ENCODE results near the gene GABARAPL1. TPM values are rescaled to one million over a fixed set of nuclear protein-coding genes. Genes with fewer than 3 reads are reported as not detected.

Gene GABARAPL1
- total RNA-seq, 2 donors from 2014 or later: 15.8 to 20.3 TPM

GRCh38 chr12:10226086-10226485 is 13.4 kb downstream of the GABARAPL1 start:
- DNase-seq: no peak
- Mint-ChIP-seq H3K36me3 (ENCODE audit: insufficient read depth in 2 of 2) (peaks cover 0 to 2% of the 10 kb centered on the region in 2 donors), H3K9me3 (no peaks in the 10 kb centered on the region), H3K27me3 (ENCODE audit: low read depth) (no peaks in the 10 kb centered on the region), H3K4me3 (no peak overlapping the region), H3K27ac (no peak overlapping the region), H3K4me1 (ENCODE audit: low read depth) (peaks cover 12% of the 10 kb centered on the region)
- no peak for ATAC-seq (replicated peaks in 1 of 2)

GRCh38 chr12:10226731-10227130 is 14.1 kb downstream of the GABARAPL1 start:
- Mint-ChIP-seq H3K36me3 (ENCODE audit: insufficient read depth in 2 of 2) (peaks cover 0 to 2% of the 10 kb centered on the region in 2 donors), H3K9me3 (no peaks in the 10 kb centered on the region), H3K27ac (no peak overlapping the region), H3K4me3 (no peak overlapping the region), H3K27me3 (ENCODE audit: low read depth) (no peaks in the 10 kb centered on the region), H3K4me1 (ENCODE audit: low read depth) (peaks cover 12% of the 10 kb centered on the region)
- no peak for ATAC-seq (replicated peaks in 1 of 2)
- no peak for DNase-seq

GRCh38 chr12:10227648-10228047 is 15.0 kb downstream of the GABARAPL1 start:
- Mint-ChIP-seq H3K9me3 (no peaks in the 10 kb centered on the region), H3K36me3 (ENCODE audit: insufficient read depth in 2 of 2) (peaks cover 0 to 2% of the 10 kb centered on the region in 2 donors), H3K27ac (peak overlapping the region; percentile 51), H3K4me1 (ENCODE audit: low read depth) (peaks cover 12% of the 10 kb centered on the region), H3K4me3 (peak overlapping the region in 1 of 2 donors; percentile 14), H3K27me3 (ENCODE audit: low read depth) (no peaks in the 10 kb centered on the region)
- DNase-seq (no peak), ATAC-seq (replicated peaks in 1 of 2) (peak; percentile 51 to 81)

GRCh38 chr12:10234562-10234961 is 21.9 kb downstream of the GABARAPL1 start:
- DNase-seq (no peak), ATAC-seq (replicated peaks in 1 of 2) (no peak)
- Mint-ChIP-seq H3K27me3 (ENCODE audit: low read depth) (peaks cover 9% of the 10 kb centered on the region), H3K27ac (no peak overlapping the region), H3K9me3 (peaks cover 7 to 8% of the 10 kb centered on the region in 2 donors), H3K4me3 (no peak overlapping the region), H3K36me3 (ENCODE audit: insufficient read depth in 2 of 2) (peaks cover 12 to 19% of the 10 kb centered on the region in 2 donors), H3K4me1 (ENCODE audit: low read depth) (peaks cover 4% of the 10 kb centered on the region)

GRCh38 chr12:10235761-10236631 is 23.3 kb downstream of the GABARAPL1 start:
- H3K27me3 Mint-ChIP-seq (ENCODE audit: low read depth): peaks cover 9% of the 10 kb centered on the region
- no peak overlapping the region for H3K27ac Mint-ChIP-seq
- peaks cover 7 to 8% of the 10 kb centered on the region in 2 donors for H3K9me3 Mint-ChIP-seq
- H3K4me3 Mint-ChIP-seq: no peak overlapping the region
- ATAC-seq (replicated peaks in 1 of 2): peak; percentile 51 to 53
- H3K4me1 Mint-ChIP-seq (ENCODE audit: low read depth): peaks cover 4% of the 10 kb centered on the region
- H3K36me3 Mint-ChIP-seq (ENCODE audit: insufficient read depth in 2 of 2): peaks cover 12 to 19% of the 10 kb centered on the region in 2 donors
- peak; percentile 10 to 46 for DNase-seq

GRCh38 chr12:10236720-10237119 is 24.0 kb downstream of the GABARAPL1 start:
- Mint-ChIP-seq H3K4me1 (ENCODE audit: low read depth) (peaks cover 4% of the 10 kb centered on the region), H3K9me3 (peaks cover 7 to 8% of the 10 kb centered on the region in 2 donors), H3K36me3 (ENCODE audit: insufficient read depth in 2 of 2) (peaks cover 12 to 19% of the 10 kb centered on the region in 2 donors), H3K27ac (no peak overlapping the region), H3K27me3 (ENCODE audit: low read depth) (peaks cover 9% of the 10 kb centered on the region), H3K4me3 (no peak overlapping the region)
- no peak for DNase-seq
- ATAC-seq (replicated peaks in 1 of 2): no peak

GRCh38 chr12:10238526-10238925 is 25.8 kb downstream of the GABARAPL1 start:
- peaks cover 20% of the 10 kb centered on the region for H3K27me3 Mint-ChIP-seq (ENCODE audit: low read depth)
- no peak for DNase-seq
- no peak overlapping the region for H3K27ac Mint-ChIP-seq

GRCh38 chr12:10241290-10241689 is 28.6 kb downstream of the GABARAPL1 start:
- Mint-ChIP-seq H3K36me3 (ENCODE audit: insufficient read depth in 2 of 2) (no peaks in the 10 kb centered on the region), H3K27ac (no peak overlapping the region), H3K27me3 (ENCODE audit: low read depth) (peaks cover 27% of the 10 kb centered on the region), H3K4me3 (no peak overlapping the region), H3K4me1 (ENCODE audit: low read depth) (peaks cover 19% of the 10 kb centered on the region), H3K9me3 (no peaks in the 10 kb centered on the region)
- DNase-seq: no peak
- ATAC-seq (replicated peaks in 1 of 2): no peak

More at GRCh38 chr12:10238526-10238925, 25.8 kb downstream of the GABARAPL1 start:
- Mint-ChIP-seq H3K4me1 (ENCODE audit: low read depth) (peaks cover 15% of the 10 kb centered on the region), H3K9me3 (peaks cover 7 to 8% of the 10 kb centered on the region in 2 donors), H3K4me3 (no peak overlapping the region), H3K36me3 (ENCODE audit: insufficient read depth in 2 of 2) (peaks cover 11 to 17% of the 10 kb centered on the region in 2 donors)
- ATAC-seq (replicated peaks in 1 of 2): no peak

- Mint-ChIP-seq H3K4me3 (no peak overlapping the region), H3K36me3 (ENCODE audit: insufficient read depth in 2 of 2) (no peaks in the 10 kb centered on the region), H3K27ac (no peak overlapping the region), H3K9me3 (no peaks in the 10 kb centered on the region), H3K4me1 (ENCODE audit: low read depth) (peaks cover 19% of the 10 kb centered on the region), H3K27me3 (ENCODE audit: low read depth) (peaks cover 26% of the 10 kb centered on the region)
- ATAC-seq (replicated peaks in 1 of 2) (no peak), DNase-seq (no peak)
These were observed 29.1 kb downstream of the GABARAPL1 start for GRCh38 chr12:10241727-10242126.

- peak overlapping the region; percentile 8 for H3K27ac Mint-ChIP-seq
- no peak for ATAC-seq (replicated peaks in 1 of 2)
- H3K27me3 Mint-ChIP-seq (ENCODE audit: low read depth): peaks cover 20% of the 10 kb centered on the region
- no peak for DNase-seq
- H3K4me1 Mint-ChIP-seq (ENCODE audit: low read depth): peaks cover 20% of the 10 kb centered on the region
- peak overlapping the region in 1 of 2 donors; percentile 45 for H3K4me3 Mint-ChIP-seq
- H3K9me3 Mint-ChIP-seq: no peaks in the 10 kb centered on the region
- no peaks in the 10 kb centered on the region for H3K36me3 Mint-ChIP-seq (ENCODE audit: insufficient read depth in 2 of 2)
These were observed 29.9 kb downstream of the GABARAPL1 start for GRCh38 chr12:10242539-10242938.

GRCh38 chr12:10243818-10244520 is 31.3 kb downstream of the GABARAPL1 start:
- peak overlapping the region; percentile 54 to 74 for H3K4me3 Mint-ChIP-seq
- DNase-seq (peak in 1 of 2 donors; percentile 9), ATAC-seq (replicated peaks in 1 of 2) (peak in 1 of 2 donors; percentile 33)
- H3K36me3 Mint-ChIP-seq (ENCODE audit: insufficient read depth in 2 of 2): no peaks in the 10 kb centered on the region
- H3K9me3 Mint-ChIP-seq: no peaks in the 10 kb centered on the region
- peaks cover 32% of the 10 kb centered on the region for H3K27me3 Mint-ChIP-seq (ENCODE audit: low read depth)
- peaks cover 26% of the 10 kb centered on the region for H3K4me1 Mint-ChIP-seq (ENCODE audit: low read depth)
- no peak overlapping the region for H3K27ac Mint-ChIP-seq

GRCh38 chr12:10247436-10248058 is 34.9 kb downstream of the GABARAPL1 start:
- peak overlapping the region in 1 of 2 donors; percentile 10 for H3K4me3 Mint-ChIP-seq
- no peak overlapping the region for H3K27ac Mint-ChIP-seq
- ATAC-seq (replicated peaks in 1 of 2) (no peak), DNase-seq (no peak)
- H3K4me1 Mint-ChIP-seq (ENCODE audit: low read depth): peaks cover 42% of the 10 kb centered on the region
- no peaks in the 10 kb centered on the region for H3K36me3 Mint-ChIP-seq (ENCODE audit: insufficient read depth in 2 of 2)
- peaks cover 30% of the 10 kb centered on the region for H3K27me3 Mint-ChIP-seq (ENCODE audit: low read depth)
- no peaks in the 10 kb centered on the region for H3K9me3 Mint-ChIP-seq
